GM21529 (cell line): Measurements from ENCODE around the gene STAT5B.
A peak's percentile ranks its signal among the peaks of the same experiment; 100 is the strongest.
"Not testable (repeated sequence)": the region's sequence is repeated elsewhere in the genome, so short reads cannot be mapped to it uniquely, and the experiment has no call there.

Source experiments
- ATAC-seq: cut with Tn5 transposase; IDR thresholded peaks from one replicate; pipeline ENCODE4 v1.9.1; 2021; ENCODE audit not compliant: unreplicated experiment

Gene STAT5B

GRCh38 chr17:42306385-42306667, 30.1 kb upstream of the STAT5B start:
- no peak for ATAC-seq

- no peak for ATAC-seq
These were observed 29.6 kb upstream of the STAT5B start for GRCh38 chr17:42305543-42306384.

GRCh38 chr17:42305031-42305330, 28.8 kb upstream of the STAT5B start:
- not testable (repeated sequence) for ATAC-seq

DNA sequence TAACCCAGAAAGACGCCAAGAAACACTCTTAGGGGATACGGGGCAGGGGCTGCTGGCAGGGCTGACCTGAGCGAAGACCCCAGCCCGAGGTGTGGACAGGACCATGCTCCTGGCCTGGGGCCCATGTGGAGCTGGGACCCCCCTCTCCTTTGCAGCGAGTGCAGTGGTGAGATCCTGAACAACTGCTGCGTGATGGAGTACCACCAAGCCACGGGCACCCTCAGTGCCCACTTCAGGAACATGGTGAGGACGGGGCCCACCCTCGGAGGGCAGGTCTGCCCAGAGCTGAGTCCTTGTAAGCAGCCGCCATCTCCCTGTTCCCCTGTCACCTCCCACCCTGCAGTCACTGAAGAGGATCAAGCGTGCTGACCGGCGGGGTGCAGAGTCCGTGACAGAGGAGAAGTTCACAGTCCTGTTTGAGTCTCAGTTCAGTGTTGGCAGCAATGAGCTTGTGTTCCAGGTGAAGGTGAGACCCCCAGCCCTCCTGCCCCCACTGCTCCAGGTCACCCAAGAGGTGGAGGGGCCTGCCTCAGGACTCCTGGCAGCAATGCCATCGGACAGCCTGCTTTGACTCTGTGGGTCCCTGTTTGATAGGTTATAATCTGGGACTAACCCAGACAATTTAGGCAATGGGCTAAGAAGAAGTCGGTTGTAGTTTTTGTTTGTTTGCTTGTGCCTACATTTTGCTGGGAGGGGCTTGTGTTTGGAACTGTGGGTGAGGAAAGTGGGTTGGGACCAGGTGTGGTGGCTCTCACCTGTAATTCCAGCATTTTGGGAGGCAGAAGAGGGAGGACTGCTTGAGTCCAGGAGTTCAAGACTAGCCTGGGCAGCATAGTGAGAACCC, 28.2 kb upstream of the STAT5B start:
- ATAC-seq, result no peak

GRCh38 chr17:42303694-42304093, 27.5 kb upstream of the STAT5B start:
- no peak for ATAC-seq

DNA sequence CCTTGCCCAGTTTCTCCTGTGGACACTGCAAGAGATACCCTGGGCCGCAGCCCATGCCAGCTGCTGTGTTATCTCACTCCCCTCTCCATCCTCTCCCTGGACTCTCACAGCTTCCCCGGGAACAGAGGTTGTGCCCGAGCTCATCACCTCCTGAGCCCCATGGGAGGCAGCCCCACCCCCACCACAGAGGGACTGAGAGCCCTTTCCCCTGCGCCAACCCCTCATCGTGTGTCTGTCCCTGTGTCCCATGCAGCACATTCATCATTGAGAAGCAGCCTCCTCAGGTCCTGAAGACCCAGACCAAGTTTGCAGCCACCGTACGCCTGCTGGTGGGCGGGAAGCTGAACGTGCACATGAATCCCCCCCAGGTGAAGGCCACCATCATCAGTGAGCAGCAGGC, 24.8 kb upstream of the STAT5B start:
- no peak for ATAC-seq

- ATAC-seq, result not testable (repeated sequence)
These were observed 23.7 kb upstream of the STAT5B start for GRCh38 chr17:42299913-42300312.

DNA sequence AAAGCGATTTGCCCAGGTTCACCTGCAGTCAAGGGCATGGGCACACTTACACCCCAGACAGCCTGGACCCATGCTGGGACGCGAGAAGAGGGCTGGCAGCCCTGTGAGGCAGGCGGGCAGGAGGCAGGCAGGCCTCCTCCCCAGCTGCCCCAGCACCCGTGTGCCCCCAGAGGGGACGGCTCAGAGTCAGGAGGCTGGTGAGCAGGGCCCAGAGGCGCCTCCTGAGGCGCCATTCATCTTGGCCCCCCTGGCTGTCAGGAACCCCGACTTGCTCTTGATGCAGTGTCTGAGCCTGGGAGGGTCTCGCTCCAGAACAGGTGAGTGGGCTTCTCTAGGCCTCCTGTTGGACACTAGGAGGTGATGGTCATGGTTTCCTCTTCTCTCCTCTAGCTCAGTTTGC, 23.2 kb upstream of the STAT5B start:
- ATAC-seq, result not testable (repeated sequence)

DNA sequence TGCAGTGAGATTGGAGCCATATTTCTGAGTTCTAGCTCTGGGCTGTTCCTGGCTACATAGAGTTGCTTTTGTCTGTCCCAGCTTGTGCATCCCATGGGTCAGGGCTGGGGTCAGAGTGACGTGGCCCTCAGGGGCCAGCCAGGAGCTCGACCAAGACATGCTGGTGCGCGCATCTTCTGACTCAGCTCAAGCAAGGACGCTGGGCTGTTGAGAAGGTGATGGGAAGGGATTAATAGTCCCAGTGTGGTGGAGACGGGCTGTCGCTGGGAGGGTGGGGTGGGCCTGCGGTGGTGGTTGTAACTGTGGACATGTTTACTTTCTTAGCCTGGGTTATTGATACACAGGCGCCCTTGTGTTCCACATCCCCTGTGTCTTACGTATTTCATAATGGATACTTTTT, 21.6 kb upstream of the STAT5B start:
- not testable (repeated sequence) for ATAC-seq

DNA sequence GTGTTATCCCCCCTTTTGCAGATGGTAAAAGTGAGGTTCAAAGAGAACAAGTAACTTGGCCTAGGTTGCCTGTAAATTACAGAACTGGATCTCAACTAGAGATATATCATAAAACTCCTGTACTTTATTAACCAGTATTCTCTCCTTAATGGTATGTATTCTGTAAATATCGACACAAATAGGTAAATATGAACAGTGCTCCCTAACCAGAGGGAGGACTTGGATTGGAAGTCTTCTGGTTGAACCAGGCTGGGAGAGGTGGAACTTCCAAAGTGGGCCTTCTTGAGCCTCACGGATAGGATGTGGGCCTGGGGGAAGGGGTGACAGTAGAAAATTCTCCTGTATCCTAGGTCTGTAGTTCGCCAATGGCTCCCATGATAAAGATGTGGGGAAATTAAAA, 19.8 kb upstream of the STAT5B start:
- ATAC-seq, result no peak

GRCh38 chr17:42294469-42295398, 18.5 kb upstream of the STAT5B start:
- no peak for ATAC-seq

DNA sequence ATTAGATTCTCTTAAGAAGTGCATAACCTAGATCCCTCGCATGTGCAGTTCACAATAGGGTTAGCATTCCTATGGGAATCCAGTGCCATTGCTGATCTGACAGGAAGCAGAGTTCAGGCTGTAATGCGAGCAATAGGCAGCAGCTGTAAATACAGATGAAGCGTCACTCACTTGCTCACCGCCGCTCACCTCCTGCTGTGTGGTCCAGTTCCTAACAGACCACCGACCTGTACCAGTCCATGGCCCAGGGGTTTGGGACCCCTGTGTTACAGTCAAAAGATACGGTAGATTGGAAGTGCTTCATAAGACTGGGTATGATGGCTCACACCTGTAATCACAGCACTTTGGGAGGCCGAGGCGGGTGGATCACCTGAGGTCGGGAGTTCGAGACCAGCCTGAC, 14.9 kb upstream of the STAT5B start:
- no peak for ATAC-seq

DNA sequence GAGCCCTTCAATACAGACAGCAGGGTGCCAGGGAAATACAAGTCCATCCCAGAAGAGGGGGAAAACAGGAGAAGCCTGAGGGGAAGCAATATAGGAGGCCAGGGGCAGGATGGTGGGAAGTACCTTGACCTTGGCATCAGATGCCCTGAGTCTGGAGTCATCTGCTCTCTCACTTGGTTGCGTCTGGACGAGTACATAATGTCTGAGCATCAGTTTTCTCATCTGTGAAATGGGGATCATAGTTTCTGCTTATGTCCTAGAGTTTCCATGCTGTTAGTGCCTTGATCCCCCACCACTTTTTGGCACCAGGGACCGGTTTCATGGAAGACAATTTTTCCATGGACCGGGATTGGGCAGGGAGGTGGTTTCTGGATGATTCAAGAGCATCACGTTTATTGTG, 14.4 kb upstream of the STAT5B start:
- ATAC-seq, result no peak

GRCh38 chr17:42289611-42290181, 13.5 kb upstream of the STAT5B start:
- ATAC-seq, result no peak

DNA sequence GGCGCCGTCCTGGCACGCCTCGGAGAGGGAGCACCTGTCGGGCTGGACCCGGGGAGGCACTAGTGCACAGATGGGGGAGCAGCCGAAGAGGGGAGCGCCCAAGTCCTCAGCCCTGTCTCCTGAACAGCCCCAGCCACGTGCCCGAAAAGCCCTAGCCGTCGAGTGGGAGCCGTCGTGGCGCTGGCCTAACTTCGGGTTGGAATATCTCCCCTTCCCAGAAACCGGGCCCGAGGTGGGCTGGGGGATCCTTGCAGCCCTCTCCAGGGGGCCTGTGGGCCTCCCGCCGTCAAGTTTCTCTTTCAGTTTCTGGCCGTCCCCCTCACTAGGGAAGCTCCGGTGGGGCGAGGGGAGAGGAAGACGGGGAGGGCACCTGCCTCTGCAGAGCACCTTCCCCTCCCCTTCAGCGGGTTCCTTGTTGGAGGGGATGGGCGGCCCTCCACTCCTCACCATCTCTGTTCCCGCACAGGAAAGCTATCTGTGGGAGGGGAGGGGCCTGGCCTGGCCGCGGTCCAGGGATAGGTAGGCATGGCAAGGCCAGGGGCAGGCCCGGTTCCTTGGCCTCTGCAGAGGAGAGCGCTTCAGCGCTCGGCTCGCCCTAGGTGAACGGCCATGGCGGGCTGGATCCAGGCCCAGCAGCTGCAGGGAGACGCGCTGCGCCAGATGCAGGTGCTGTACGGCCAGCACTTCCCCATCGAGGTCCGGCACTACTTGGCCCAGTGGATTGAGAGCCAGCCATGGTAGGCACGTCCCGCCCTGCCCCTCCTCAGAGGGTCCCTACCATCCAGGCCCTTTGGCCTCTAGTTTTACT, 12.8 kb upstream of the STAT5B start:
- peak; percentile 8 for ATAC-seq

DNA sequence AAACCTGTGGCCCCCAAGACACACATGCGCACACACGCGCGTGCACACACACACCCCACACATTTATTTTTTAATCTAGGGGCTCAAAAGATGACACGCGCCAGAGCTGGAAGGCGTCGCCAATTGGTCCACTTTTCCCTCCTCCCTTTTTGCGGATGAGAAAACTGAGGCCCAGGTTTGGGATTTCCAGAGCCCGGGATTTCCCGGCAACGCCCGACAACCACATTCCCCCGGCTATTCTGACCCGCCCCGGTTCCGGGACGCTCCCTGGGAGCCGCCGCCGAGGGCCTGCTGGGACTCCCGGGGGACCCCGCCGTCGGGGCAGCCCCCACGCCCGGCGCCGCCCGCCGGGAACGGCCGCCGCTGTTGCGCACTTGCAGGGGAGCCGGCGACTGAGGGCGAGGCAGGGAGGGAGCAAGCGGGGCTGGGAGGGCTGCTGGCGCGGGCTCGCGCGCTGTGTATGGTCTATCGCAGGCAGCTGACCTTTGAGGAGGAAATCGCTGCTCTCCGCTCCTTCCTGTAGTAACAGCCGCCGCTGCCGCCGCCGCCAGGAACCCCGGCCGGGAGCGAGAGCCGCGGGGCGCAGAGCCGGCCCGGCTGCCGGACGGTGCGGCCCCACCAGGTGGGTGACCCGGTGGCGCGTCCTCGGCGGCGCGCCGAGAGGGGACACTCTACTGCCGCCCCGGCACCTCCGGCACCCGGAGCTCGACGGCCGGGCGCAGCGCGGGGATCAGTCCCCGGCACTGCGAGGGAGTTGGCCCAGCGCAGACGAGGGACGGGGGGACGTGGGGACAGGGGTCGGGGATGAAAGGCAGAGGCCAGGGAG, 12.0 kb upstream of the STAT5B start, which contains the start of gene STAT5A:
Gene STAT5A, plus strand, starts transcription at position 522 of the 826 bp plus-strand sequence. CDS start 914 bp downstream, outside the sequence.
- ATAC-seq, result peak; percentile 47

DNA sequence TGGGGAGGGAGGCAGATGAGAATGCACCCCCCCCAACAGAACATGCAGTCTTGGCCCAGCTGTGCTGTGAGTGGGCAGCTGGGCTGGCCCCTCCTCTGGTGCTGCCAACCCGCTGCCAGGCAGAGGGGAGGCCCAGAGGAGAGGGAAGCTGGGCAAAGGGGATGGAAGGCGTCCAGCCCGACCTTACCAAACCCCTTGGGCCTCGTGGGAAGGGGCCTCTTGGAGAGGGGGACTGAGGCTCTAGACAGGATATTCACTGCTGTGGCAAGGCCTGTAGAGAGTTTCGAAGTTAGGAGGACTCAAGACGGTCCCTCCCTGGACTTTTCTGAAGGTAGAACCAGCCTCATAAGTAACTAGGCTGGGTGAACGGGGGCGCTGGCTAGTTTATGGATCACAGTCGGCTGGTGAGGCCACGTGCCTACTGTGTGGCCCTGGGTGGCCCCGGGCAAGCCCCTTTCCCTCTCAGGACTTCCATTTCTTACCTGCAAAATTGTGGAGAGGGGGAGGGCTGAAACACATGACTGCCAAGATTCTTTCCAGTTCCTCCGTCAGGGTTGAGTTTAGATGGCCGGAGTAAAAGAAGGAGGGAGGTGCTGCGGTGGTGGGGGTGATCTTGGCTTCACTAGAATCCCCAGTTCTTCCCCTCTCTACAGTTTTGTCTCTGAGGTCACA, 11.2 kb upstream of the STAT5B start:
- peak; percentile 12 for ATAC-seq

- no peak for ATAC-seq
These were observed 10.4 kb upstream of the STAT5B start for GRCh38 chr17:42286411-42287221.
